ES-I3 (cell line): ENCODE measurements around the gene DDX27.
"Not testable (repeated sequence)": the region's sequence is repeated elsewhere in the genome, so short reads cannot be mapped to it uniquely, and the experiment has no call there.

ENCODE experiments used
- H3K36me3 ChIP-seq: 2 replicates; pipeline ENCODE4 v1.6.1; 2013; ENCODE audit warnings: mild to moderate bottlenecking, low read length, control low read depth, moderate library complexity; ENCODE audit not compliant: insufficient read depth
- H3K4me1 ChIP-seq: 2 replicates; pipeline ENCODE4 v1.6.1; 2013; ENCODE audit warnings: mild to moderate bottlenecking, control low read depth, low read length; ENCODE audit not compliant: insufficient read depth
- H3K9ac ChIP-seq: 2 replicates; pipeline ENCODE4 v1.6.1; 2013; ENCODE audit warnings: low read depth, mild to moderate bottlenecking, low read length, moderate library complexity
- H3K9me3 ChIP-seq: 2 replicates; pipeline ENCODE4 v1.6.1; 2013; ENCODE audit warnings: mild to moderate bottlenecking, low read length, moderate library complexity; ENCODE audit not compliant: control insufficient read depth, insufficient read depth

The DDX27 gene, protein sequence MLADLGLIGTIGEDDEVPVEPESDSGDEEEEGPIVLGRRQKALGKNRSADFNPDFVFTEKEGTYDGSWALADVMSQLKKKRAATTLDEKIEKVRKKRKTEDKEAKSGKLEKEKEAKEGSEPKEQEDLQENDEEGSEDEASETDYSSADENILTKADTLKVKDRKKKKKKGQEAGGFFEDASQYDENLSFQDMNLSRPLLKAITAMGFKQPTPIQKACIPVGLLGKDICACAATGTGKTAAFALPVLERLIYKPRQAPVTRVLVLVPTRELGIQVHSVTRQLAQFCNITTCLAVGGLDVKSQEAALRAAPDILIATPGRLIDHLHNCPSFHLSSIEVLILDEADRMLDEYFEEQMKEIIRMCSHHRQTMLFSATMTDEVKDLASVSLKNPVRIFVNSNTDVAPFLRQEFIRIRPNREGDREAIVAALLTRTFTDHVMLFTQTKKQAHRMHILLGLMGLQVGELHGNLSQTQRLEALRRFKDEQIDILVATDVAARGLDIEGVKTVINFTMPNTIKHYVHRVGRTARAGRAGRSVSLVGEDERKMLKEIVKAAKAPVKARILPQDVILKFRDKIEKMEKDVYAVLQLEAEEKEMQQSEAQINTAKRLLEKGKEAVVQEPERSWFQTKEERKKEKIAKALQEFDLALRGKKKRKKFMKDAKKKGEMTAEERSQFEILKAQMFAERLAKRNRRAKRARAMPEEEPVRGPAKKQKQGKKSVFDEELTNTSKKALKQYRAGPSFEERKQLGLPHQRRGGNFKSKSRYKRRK

DNA sequence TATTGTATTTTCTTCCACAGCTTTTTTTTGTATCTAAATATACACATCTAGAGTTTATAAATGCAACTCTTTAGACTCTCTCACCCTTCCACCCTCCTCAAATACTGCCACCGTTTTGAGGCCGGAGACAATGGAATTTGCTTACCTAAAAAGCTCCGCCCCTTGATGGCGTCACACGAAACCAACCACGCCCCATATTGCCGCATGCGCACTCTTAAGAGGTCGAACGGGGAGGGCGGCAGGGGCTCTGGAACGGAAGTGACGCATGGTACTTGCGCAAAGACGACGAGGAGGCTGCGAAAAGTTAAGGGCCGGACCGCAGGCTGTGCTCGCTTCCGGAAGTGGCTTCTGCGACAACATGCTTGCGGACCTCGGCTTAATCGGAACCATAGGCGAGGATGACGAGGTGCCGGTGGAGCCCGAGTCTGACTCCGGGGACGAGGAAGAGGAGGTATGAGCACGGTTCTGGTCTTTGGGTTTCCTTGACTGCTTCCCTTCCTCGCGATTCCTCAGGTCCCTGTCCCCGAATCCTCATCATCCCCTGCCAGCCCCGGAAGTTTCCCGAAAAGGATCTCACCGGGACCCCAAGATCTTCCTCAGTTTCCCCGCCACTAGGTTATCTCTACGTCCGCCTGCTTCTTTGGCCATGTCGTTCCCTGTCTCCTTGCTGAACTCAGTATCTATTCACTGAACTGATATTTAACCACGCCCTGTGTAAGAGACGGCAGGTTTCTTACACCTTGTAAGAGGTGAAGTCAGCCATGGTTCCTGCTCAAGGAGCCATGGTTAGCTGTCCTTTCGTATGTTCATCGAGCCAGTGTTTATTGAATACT lies at the start of gene DDX27:
TSS of gene DDX27 (plus strand) at position 326 of the 833 bp plus-strand sequence. CDS start at position 359, 33 bp downstream.
- H3K36me3 ChIP-seq: peaks cover 20% of the 10 kb centered on the region
- H3K9ac ChIP-seq: peak within 1 kb of the TSS; percentile 61
- no peaks in the 10 kb centered on the region for H3K9me3 ChIP-seq
- no peaks in the 10 kb centered on the region for H3K4me1 ChIP-seq

DNA sequence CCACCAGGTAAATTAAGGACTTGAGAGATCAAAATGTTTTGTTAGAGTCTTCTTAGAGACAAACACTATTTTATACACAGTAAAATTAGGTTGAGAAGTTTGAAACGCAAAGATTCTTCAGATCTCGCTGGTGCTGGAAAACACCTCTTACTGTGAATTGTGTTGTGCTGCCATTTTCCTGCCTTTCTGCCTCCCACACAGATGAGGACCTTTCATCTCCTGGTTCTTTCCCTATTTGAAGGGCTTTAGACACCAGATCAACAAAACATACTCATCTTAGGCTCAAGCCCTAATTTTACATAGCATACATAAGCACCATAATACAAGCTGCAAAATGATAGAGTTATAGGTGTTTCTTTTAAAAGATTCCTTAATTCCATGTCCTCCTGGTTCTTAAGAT lies 49.7 kb upstream of the DDX27 start:
- Histone ChIP-seq H3K4me1 (no peaks in the 10 kb centered on the region), H3K36me3 (no peaks in the 10 kb centered on the region), H3K9ac (no peak overlapping the region), H3K9me3 (no peaks in the 10 kb centered on the region)

DNA sequence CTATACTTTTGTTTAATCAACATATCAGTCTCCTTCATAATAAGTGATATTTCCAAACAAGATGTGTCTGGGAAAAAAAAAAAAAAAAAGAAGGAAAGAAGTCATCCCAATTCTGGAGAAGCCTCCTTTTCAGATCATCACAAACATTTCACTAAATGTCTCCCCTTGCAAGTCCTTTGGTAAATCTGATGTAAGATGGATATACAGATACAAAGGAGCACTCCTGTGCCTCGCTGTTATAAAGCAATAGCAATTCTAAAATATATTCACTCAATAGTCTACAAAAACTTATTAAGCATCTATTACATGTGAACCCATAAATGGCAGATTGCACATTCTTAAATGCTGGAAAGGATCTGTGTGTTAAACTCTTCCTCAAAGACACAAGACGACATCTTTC lies 48.5 kb upstream of the DDX27 start:
- Histone ChIP-seq H3K9ac (no peak overlapping the region), H3K4me1 (no peaks in the 10 kb centered on the region), H3K9me3 (no peaks in the 10 kb centered on the region), H3K36me3 (no peaks in the 10 kb centered on the region)

DNA sequence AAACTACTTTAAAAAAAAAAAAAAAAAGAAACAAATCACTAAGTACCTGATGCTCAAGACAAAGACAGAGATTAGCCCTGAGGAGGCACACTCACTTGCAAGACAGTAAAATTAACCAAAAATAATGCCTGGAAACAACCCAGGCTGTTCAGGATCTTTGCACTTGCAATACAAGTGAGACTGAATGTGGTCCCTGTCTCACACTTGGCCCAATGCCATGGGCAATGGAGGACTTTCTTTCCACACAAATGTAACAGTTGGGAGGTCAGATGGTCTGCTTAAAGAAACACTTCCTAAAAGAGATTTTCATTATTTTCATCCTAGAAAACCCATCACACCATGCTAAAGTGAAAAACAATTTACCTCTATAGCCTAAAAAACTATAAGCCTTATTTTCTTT lies 47.3 kb upstream of the DDX27 start:
- Histone ChIP-seq H3K9ac (no peak overlapping the region), H3K9me3 (no peaks in the 10 kb centered on the region), H3K4me1 (no peaks in the 10 kb centered on the region), H3K36me3 (no peaks in the 10 kb centered on the region)

DNA sequence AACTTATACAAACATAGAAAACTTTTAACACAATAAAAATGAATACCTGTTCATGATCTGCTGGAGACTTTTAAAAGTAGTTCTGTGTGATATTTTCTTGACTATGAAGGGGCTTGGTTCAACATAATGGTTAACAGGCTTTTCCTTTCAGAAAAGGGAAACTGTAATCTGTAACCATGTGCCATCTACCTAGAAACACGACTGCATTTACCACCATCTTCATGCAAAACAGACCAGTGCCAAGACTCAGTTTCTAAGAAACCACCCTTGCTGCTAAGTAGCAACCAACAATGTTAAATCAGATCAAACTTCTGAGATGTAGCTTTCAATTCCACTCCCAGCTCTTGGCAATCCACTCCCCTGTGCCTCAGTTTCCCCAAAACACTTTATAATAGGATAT lies 46.8 kb upstream of the DDX27 start:
- Histone ChIP-seq H3K9ac (no peak overlapping the region), H3K4me1 (no peaks in the 10 kb centered on the region), H3K9me3 (no peaks in the 10 kb centered on the region), H3K36me3 (no peaks in the 10 kb centered on the region)

DNA sequence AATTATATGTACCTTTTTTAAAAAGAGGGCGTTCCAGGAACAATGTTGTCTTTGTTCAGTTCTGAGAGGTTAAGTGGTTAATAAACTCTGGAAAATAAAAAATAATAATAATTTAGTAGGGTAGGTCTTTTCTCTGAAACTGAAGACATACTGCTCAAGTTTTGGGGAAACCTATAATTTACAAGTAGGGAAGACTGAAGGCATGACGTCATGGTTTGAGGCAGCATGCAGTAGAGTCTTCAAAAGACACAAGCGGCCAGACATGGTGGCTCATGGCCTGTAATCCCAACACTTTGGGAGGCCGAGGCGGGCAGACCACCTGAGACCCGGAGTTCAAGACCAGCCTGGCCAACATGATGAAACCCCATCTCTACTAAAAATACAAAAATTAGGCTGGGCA lies 45.0 kb upstream of the DDX27 start:
- no peak overlapping the region for H3K9ac ChIP-seq
- H3K36me3 ChIP-seq: no peaks in the 10 kb centered on the region
- no peaks in the 10 kb centered on the region for H3K4me1 ChIP-seq
- H3K9me3 ChIP-seq: no peaks in the 10 kb centered on the region

DNA sequence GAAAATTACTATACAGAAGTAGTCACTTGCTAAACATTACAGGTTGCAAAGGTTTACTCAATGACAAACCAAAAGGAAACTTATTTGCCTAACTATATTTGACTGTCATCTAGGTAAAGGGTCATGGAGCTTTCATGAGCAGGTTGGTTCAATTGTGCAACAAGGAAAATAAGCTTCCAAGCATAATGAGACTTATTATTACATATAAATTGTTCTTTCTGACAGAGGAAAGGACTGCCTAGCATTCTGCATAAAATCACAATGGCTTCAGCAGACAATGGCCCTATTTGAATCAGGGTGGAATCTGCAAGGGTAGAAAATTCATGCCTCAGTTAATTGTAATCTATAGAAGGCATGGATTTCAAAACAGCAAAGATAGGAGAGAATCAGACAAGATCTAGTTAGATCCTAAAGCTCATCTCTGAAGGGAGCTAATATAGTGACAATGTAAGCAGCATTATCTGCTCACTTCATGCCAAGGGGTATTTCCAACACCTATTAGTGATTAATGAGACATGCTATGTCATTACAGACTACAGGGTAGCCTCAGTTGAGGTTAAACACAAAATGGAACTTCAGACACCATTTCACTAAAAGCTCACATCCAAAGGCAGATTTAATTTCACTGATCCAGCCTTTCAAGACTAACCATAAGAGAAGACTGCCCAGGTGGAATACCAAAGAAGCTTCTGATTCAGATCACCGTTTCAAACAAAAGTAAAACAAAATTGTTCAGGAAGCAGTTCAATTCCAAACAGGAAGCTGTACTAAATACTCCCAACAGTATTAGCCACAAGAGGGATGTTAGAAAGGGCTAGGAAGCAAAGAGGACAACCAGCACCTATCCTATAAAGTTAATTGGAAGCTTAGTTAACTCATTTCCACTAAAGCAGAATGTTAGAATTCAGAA lies 39.6 kb upstream of the DDX27 start:
- Histone ChIP-seq H3K36me3 (no peaks in the 10 kb centered on the region), H3K4me1 (peaks cover 7% of the 10 kb centered on the region; the same call in 1 of the 2 replicates), H3K9ac (no peak overlapping the region), H3K9me3 (no peaks in the 10 kb centered on the region)

DNA sequence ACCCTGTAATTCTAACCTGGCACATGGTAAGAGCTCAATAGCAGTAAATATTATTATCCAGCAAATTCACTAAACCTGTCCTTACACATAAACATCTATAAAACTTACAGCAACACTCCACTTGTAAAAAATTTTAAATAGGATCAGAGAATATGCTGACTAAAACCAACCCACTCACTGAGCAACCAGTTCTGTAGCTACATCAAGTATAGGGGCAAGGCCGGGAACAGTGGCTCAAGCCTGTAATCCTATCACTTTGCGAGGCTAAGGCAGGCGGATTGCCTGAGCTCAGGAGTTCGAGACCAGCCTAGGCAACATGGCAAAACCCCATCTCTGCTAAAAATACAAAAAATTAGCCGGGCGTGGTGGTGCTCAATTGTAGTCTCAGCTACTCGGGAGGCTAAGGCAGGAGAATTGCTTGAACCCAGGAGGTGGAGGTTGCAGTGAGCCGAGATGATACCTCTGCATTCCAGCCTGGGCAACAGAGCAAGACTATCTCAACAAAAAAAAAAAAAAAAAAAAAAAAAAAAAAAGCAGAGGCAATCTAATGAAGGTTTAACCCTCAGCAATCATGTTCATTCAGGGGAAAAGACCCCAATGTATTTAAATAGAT lies 37.8 kb upstream of the DDX27 start:
- H3K9ac ChIP-seq: no peak overlapping the region

DNA sequence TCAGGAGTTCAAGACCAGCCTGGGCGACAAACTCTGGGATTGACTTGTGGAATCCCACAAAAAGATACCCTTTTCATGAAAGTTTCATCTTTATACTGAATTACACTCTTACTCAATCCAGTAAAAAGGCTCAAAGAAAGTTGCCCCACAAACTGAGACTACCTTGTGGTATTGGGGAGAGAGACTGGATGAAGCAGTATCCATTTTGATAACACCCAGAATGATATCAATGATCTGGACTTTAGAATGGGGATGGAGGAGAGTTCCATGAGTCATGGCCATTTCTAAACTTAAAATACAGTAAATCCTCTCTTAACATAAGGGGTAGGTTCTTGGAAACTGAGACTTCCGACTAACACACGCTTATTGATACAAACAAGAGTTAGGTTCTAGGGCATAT lies 35.8 kb upstream of the DDX27 start:
- Histone ChIP-seq H3K4me1 (peaks cover 7% of the 10 kb centered on the region; the same call in 1 of the 2 replicates), H3K9me3 (no peaks in the 10 kb centered on the region), H3K36me3 (no peaks in the 10 kb centered on the region), H3K9ac (no peak overlapping the region)

More for the DNA sequence above, 37.8 kb upstream of the DDX27 start:
- Histone ChIP-seq H3K9me3 (no peaks in the 10 kb centered on the region), H3K36me3 (no peaks in the 10 kb centered on the region), H3K4me1 (peaks cover 7% of the 10 kb centered on the region; the same call in 1 of the 2 replicates)

DNA sequence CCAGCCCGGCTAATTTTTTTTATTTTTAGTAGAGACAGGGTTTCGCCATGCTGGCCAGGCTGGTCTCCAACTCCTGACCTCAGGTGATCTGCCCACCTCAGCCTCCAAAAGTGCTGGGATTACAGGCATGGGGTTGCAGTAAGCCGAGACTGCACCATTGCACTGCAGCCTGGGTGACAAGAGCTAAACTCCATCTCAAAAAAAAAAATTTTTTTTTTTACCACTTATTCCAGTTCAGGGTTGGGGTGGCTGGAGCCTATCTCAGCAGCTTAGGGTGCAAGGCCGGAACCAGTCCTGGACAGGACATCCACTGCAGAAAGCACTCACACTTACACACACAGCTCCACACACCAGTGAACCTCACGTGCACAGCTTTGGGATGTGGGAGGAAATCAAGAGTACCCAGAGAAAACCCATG lies 35.1 kb upstream of the DDX27 start:
- not testable (repeated sequence) for H3K9ac ChIP-seq, H3K36me3 ChIP-seq, H3K9me3 ChIP-seq, H3K4me1 ChIP-seq

DNA sequence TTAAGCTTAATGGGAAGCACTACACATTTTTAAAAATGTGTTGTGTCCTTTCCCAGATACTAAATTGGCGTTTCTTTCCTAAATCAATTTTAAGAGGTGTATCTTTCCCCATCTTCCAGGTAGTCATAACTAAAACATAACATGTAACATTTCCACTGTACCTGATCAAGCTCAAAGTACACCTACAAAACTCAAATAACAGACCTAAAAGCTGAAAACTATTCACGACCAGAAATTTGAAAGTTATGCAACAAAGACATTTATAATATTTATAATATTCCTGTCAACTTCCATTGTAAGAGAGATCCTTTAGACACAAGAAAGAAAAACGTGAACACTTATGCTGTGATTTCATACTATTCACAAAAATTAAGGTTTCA lies 34.5 kb upstream of the DDX27 start:
- Histone ChIP-seq H3K9me3 (no peaks in the 10 kb centered on the region), H3K9ac (no peak overlapping the region), H3K36me3 (no peaks in the 10 kb centered on the region), H3K4me1 (peaks cover 4% of the 10 kb centered on the region; the same call in 1 of the 2 replicates)

DNA sequence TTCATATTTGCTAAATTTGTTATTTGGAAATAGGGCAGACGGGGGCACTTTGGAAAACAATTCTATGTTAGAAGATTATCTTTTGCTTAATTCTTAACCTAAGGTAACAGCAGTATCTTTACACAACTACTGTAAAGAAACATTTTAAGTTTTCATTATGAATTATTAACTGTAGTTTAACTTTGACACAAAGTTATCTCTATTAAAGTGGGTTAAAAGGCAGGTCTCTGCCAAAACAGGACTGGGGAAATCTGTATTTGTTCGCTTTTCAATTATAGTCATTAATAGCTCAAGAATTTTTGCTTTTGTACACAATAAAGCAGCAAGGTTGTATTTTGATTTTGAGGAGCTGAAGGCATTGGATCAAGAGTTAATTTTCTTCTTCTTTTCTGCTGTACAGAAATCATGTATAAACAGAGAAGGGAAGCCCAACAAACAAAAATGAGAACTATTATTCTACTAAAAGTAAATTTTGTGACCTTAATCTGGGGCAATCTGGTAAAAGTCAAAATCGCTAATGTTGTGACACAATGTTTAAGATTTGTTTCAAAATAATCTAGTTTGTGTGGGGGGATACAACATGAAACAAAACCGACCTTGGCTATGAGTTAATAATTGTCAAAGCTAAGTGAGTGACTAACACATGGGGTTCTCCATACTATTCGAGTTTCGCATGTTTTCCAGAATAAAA lies 34.0 kb upstream of the DDX27 start:
- Histone ChIP-seq H3K4me1 (no peaks in the 10 kb centered on the region), H3K9me3 (no peaks in the 10 kb centered on the region), H3K9ac (no peak overlapping the region), H3K36me3 (no peaks in the 10 kb centered on the region)
